ENCODE measurements around the gene ZNHIT1. TPM values are rescaled to one million over a fixed set of nuclear protein-coding genes. Genes with fewer than 3 reads are reported as not detected.

The ZNHIT1 gene
- total and polyA plus RNA-seq, 8 donors: 25.7 to 92.3 (median 35.5) TPM

- H3K36me3 ChIP-seq: peaks cover 0 to 21% (median 3%) of the 10 kb centered on the region in 3 donors
- H3K27me3 ChIP-seq: no peaks in the 10 kb centered on the region
- FAIRE-seq (no peak), ATAC-seq (no peak), DNase-seq (no peak)
- intact Hi-C loops (cut with DNase I): no loop called here
- 95 to 98% methylated on average over 6 of the region's 6 CpGs for WGBS, 2 donors
- TF ChIP-seq, protein P1, sequence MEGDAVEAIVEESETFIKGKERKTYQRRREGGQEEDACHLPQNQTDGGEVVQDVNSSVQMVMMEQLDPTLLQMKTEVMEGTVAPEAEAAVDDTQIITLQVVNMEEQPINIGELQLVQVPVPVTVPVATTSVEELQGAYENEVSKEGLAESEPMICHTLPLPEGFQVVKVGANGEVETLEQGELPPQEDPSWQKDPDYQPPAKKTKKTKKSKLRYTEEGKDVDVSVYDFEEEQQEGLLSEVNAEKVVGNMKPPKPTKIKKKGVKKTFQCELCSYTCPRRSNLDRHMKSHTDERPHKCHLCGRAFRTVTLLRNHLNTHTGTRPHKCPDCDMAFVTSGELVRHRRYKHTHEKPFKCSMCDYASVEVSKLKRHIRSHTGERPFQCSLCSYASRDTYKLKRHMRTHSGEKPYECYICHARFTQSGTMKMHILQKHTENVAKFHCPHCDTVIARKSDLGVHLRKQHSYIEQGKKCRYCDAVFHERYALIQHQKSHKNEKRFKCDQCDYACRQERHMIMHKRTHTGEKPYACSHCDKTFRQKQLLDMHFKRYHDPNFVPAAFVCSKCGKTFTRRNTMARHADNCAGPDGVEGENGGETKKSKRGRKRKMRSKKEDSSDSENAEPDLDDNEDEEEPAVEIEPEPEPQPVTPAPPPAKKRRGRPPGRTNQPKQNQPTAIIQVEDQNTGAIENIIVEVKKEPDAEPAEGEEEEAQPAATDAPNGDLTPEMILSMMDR (IDR thresholded peaks at IDR 0.05): no peak
- H3K27ac ChIP-seq: no peak overlapping the region
- no peaks in the 10 kb centered on the region for H3K9me3 ChIP-seq
- no peaks in the 10 kb centered on the region for H3K4me1 ChIP-seq
- H3K4me3 ChIP-seq: no peak overlapping the region
These were observed 7.7 kb downstream of the ZNHIT1 start for GRCh38 chr7:101225650-101226049.

- no peak for DNase-seq
- TF ChIP-seq, protein P1 (IDR thresholded peaks at IDR 0.05): no peak
- 90 to 91% methylated on average over 9 of the region's 9 CpGs for WGBS, 2 donors
- Histone ChIP-seq H3K4me1 (peaks cover 0 to 2% (median 0%) of the 10 kb centered on the region in 3 donors), H3K4me3 (no peak overlapping the region), H3K27me3 (no peaks in the 10 kb centered on the region), H3K9me3 (no peaks in the 10 kb centered on the region), H3K27ac (no peak overlapping the region), H3K36me3 (peaks cover 0 to 21% (median 3%) of the 10 kb centered on the region in 3 donors)
- ATAC-seq: no peak
- no peak for FAIRE-seq
- intact Hi-C loops (cut with DNase I): no loop called here
These were observed 8.8 kb downstream of the ZNHIT1 start for GRCh38 chr7:101226721-101227120.

- TF ChIP-seq, protein P1 (IDR thresholded peaks at IDR 0.05): no peak
- Histone ChIP-seq H3K27ac (peak overlapping the region; percentile 66 to 89 (median 70)), H3K4me3 (peak overlapping the region in 3 of 4 donors; percentile 23 to 57 (median 51)), H3K36me3 (no peaks in the 10 kb centered on the region), H3K27me3 (no peaks in the 10 kb centered on the region), H3K9me3 (no peaks in the 10 kb centered on the region), H3K4me1 (peaks cover 0 to 4% (median 2%) of the 10 kb centered on the region in 3 donors)
- FAIRE-seq: no peak
- intact Hi-C loops (cut with DNase I): no loop called here
- 8 to 9% methylated on average over 7 of the region's 7 CpGs for WGBS, 2 donors
- ATAC-seq: peak; percentile 9 to 57 (median 39)
- DNase-seq: no peak
These were observed 13.7 kb downstream of the ZNHIT1 start for GRCh38 chr7:101231644-101232043.

- peak overlapping the region; percentile 66 to 89 (median 70) for H3K27ac ChIP-seq
- H3K27me3 ChIP-seq: no peaks in the 10 kb centered on the region
- intact Hi-C loops (cut with DNase I): no loop called here
- no peak for FAIRE-seq
- DNase-seq: peak; percentile 67 to 91 (median 78)
- WGBS, 2 donors: 7 to 9% methylated on average over 47 to 52 of the region's 52 CpGs
- ATAC-seq: peak; percentile 88 to 90 (median 89)
- peaks cover 0 to 4% (median 2%) of the 10 kb centered on the region in 3 donors for H3K4me1 ChIP-seq
- H3K36me3 ChIP-seq: no peaks in the 10 kb centered on the region
- no peaks in the 10 kb centered on the region for H3K9me3 ChIP-seq
- TF ChIP-seq, protein P1 (IDR thresholded peaks at IDR 0.05): no peak
- peak overlapping the region; percentile 23 to 57 (median 44) for H3K4me3 ChIP-seq
These were observed 14.3 kb downstream of the ZNHIT1 start for GRCh38 chr7:101232141-101232850.

Measured in pancreas (tissue), 10 donors.